Gastroesophageal sphincter (tissue), 3 donors: ENCODE measurements around the gene CHST5.

Source experiments
- EP300 ChIP-seq: sonication (generic); formaldehyde crosslinking; IDR thresholded peaks from one replicate; pipeline ENCODE4 v1.6.1; 2017; ENCODE audit warnings: antibody characterized with exemption, mild to moderate bottlenecking
- TF ChIP-seq, protein P1 (sequence below), 4 experiments: fragments of 200-600 bp in 2 of 4; fragments of 450-650 bp in 2 of 4; sonication (generic) in 1 of 4; IDR thresholded peaks; one replicate each; pipeline ENCODE4 v1.5.1; 2017 to 2019; ENCODE audit warnings: antibody characterized with exemption in 4 of 4, mild to moderate bottlenecking in 2 of 4, moderate library complexity in 2 of 4

DNA sequence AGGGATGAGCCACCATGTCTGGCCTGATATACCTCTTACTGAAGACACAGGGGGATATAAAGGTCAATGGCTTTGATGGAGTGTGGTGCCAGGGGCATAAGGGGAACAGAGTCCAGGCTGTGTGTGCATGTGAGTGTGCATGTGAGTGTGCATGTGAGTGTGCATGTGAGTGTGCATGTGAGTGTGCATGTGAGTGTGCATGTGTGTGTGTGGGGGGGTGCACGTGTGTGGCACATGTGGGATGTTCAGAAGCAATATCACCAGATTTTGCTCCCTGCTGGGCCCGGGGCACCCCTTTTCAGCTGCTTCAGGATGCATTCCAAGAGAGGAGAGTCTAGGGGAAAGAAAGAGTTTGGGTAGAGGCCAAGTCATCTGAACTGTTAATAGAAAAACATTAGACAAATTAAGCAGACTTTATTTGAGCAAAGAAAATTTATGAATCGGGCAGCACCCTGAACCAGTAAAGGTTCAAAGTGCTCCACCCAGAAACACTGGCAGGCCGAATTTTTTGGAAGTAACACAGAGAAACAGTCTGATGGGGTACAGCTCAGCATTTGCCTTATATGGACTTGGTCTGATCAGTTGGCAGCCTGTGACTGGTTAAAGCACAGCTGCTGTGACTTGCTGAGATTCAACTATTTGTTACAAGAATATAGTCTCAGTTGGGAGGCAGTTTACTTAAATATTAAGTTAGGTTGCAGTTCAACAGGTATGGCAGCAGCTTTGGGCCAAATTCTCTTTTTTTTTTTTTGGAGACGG, 9.7 kb downstream of the CHST5 start:
- TF ChIP-seq, protein P1, sequence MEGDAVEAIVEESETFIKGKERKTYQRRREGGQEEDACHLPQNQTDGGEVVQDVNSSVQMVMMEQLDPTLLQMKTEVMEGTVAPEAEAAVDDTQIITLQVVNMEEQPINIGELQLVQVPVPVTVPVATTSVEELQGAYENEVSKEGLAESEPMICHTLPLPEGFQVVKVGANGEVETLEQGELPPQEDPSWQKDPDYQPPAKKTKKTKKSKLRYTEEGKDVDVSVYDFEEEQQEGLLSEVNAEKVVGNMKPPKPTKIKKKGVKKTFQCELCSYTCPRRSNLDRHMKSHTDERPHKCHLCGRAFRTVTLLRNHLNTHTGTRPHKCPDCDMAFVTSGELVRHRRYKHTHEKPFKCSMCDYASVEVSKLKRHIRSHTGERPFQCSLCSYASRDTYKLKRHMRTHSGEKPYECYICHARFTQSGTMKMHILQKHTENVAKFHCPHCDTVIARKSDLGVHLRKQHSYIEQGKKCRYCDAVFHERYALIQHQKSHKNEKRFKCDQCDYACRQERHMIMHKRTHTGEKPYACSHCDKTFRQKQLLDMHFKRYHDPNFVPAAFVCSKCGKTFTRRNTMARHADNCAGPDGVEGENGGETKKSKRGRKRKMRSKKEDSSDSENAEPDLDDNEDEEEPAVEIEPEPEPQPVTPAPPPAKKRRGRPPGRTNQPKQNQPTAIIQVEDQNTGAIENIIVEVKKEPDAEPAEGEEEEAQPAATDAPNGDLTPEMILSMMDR (IDR thresholded peaks at IDR 0.05): no peak
- no peak for TF ChIP-seq EP300
